ENCODE data around the gene OR6K6. TPM values are rescaled to one million over a fixed set of nuclear protein-coding genes. Genes with fewer than 3 reads are reported as not detected.

The OR6K6 gene
- total RNA-seq, 4 donors from 2014 or later: not detected

GRCh38 chr1:158794247-158794646 is 39.7 kb downstream of the OR6K6 start:
- Histone ChIP-seq H3K4me3 (no peak overlapping the region), H3K27ac (no peak overlapping the region), H3K27me3 (no peaks in the 10 kb centered on the region), H3K9me3 (no peaks in the 10 kb centered on the region), H3K4me1 (no peaks in the 10 kb centered on the region), H3K36me3 (no peaks in the 10 kb centered on the region)
- no peak for TF ChIP-seq POLR2A (IDR thresholded peaks at IDR 0.05)
- TF ChIP-seq, protein P1, sequence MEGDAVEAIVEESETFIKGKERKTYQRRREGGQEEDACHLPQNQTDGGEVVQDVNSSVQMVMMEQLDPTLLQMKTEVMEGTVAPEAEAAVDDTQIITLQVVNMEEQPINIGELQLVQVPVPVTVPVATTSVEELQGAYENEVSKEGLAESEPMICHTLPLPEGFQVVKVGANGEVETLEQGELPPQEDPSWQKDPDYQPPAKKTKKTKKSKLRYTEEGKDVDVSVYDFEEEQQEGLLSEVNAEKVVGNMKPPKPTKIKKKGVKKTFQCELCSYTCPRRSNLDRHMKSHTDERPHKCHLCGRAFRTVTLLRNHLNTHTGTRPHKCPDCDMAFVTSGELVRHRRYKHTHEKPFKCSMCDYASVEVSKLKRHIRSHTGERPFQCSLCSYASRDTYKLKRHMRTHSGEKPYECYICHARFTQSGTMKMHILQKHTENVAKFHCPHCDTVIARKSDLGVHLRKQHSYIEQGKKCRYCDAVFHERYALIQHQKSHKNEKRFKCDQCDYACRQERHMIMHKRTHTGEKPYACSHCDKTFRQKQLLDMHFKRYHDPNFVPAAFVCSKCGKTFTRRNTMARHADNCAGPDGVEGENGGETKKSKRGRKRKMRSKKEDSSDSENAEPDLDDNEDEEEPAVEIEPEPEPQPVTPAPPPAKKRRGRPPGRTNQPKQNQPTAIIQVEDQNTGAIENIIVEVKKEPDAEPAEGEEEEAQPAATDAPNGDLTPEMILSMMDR (IDR thresholded peaks at IDR 0.05 in 4 of 5, conservative IDR thresholded peaks at IDR 0.05 in 1 of 5): no peak
- in situ Hi-C loops (cut with MboI; ENCODE audit: low sequenced_read_pairs in 4 of 4): no loop called here
- intact Hi-C loops (cut with DNase I; ENCODE audit: low total_unique reads): no loop called here
- ATAC-seq (no peak), DNase-seq (no peak)

DNA sequence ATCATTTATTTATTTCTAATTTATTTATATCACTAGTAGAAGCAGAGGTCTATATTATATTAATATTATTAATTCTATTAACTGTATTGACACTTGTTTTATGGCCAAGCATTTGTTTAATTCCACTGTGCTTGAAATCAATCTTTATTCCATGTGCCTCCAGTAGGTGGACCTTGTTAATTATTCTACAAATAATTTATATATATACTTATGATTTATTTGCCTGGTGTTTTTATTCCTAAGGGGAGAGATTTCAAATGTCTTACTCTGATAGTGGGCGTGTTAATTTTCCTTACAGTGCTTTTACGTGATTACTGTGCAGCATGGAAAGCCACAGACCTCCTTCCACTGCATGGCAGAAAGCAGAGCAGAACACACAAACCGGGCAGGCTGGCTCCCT is 44.0 kb downstream of the OR6K6 start:
- Histone ChIP-seq H3K27ac (no peak overlapping the region), H3K36me3 (no peaks in the 10 kb centered on the region), H3K9me3 (no peaks in the 10 kb centered on the region), H3K4me3 (no peak overlapping the region), H3K27me3 (no peaks in the 10 kb centered on the region), H3K4me1 (no peaks in the 10 kb centered on the region)
- intact Hi-C loops (cut with DNase I; ENCODE audit: low total_unique reads): no loop called here
- TF ChIP-seq POLR2A (IDR thresholded peaks at IDR 0.05): no peak
- TF ChIP-seq, protein P1 (IDR thresholded peaks at IDR 0.05 in 4 of 5, conservative IDR thresholded peaks at IDR 0.05 in 1 of 5): no peak
- DNase-seq (no peak), ATAC-seq (no peak)
- in situ Hi-C loops (cut with MboI; ENCODE audit: low sequenced_read_pairs in 4 of 4): no loop called here

GRCh38 chr1:158799689-158800088 is 45.2 kb downstream of the OR6K6 start:
- no peaks in the 10 kb centered on the region for H3K27me3 ChIP-seq
- DNase-seq (no peak), ATAC-seq (no peak)
- H3K27ac ChIP-seq: no peak overlapping the region
- no peaks in the 10 kb centered on the region for H3K36me3 ChIP-seq
- intact Hi-C loops (cut with DNase I; ENCODE audit: low total_unique reads) (no loop called here), in situ Hi-C loops (cut with MboI; ENCODE audit: low sequenced_read_pairs in 4 of 4) (no loop called here)
- H3K4me1 ChIP-seq: no peaks in the 10 kb centered on the region
- H3K4me3 ChIP-seq: no peak overlapping the region
- no peaks in the 10 kb centered on the region for H3K9me3 ChIP-seq
- TF ChIP-seq POLR2A (IDR thresholded peaks at IDR 0.05): no peak
- TF ChIP-seq, protein P1 (IDR thresholded peaks at IDR 0.05 in 4 of 5, conservative IDR thresholded peaks at IDR 0.05 in 1 of 5): no peak

- DNase-seq: no peak
- intact Hi-C loops (cut with DNase I; ENCODE audit: low total_unique reads): no loop called here
- in situ Hi-C loops (cut with MboI; ENCODE audit: low sequenced_read_pairs in 4 of 4): no loop called here
- TF ChIP-seq, protein P1 (IDR thresholded peaks at IDR 0.05 in 4 of 5, conservative IDR thresholded peaks at IDR 0.05 in 1 of 5): no peak
- TF ChIP-seq POLR2A (IDR thresholded peaks at IDR 0.05): no peak
- Histone ChIP-seq H3K4me3 (no peak overlapping the region), H3K27ac (no peak overlapping the region), H3K27me3 (no peaks in the 10 kb centered on the region), H3K9me3 (no peaks in the 10 kb centered on the region), H3K36me3 (no peaks in the 10 kb centered on the region), H3K4me1 (no peaks in the 10 kb centered on the region)
- no peak for ATAC-seq
Observed at GRCh38 chr1:158800526-158800925, 46.0 kb downstream of the OR6K6 start.

DNA sequence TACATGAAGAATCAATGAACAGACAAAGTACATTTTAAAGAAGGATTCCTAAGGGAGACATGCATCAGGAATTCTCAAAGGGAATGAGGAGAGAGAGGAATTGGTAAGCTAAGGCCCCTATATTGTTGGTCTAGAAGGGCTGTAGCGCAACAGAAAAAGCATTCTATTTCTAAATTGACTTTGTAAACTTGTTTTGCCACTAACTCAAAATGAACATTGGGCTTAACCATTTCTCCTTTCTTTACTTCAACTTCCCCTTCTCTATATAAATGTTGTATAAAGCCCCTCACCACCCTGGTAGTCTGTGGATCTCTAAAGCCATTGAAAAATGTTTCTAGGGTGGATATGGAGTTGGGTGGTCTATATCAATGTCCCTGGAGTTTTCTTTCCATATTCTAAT is 46.9 kb downstream of the OR6K6 start:
- Histone ChIP-seq H3K27me3 (no peaks in the 10 kb centered on the region), H3K36me3 (no peaks in the 10 kb centered on the region), H3K4me3 (no peak overlapping the region), H3K4me1 (no peaks in the 10 kb centered on the region), H3K9me3 (no peaks in the 10 kb centered on the region), H3K27ac (no peak overlapping the region)
- ATAC-seq (no peak), DNase-seq (no peak)
- no peak for TF ChIP-seq POLR2A (IDR thresholded peaks at IDR 0.05)
- TF ChIP-seq, protein P1 (IDR thresholded peaks at IDR 0.05 in 4 of 5, conservative IDR thresholded peaks at IDR 0.05 in 1 of 5): no peak
- in situ Hi-C loops (cut with MboI; ENCODE audit: low sequenced_read_pairs in 4 of 4) (no loop called here), intact Hi-C loops (cut with DNase I; ENCODE audit: low total_unique reads) (no loop called here)

All from gastrocnemius medialis (tissue), 4 donors.